PC-3 (cell line): Measurements from ENCODE around the gene PLA2G2C. TPM values are rescaled to one million over a fixed set of nuclear protein-coding genes. Genes with fewer than 3 reads are reported as not detected.

ENCODE experiments used
- ATAC-seq: fragments of 200-7000 bp; cut with Tn5 transposase; 2 replicates; pipeline ENCODE4 v1.9.1; 2020; ENCODE audit warnings: mild to moderate bottlenecking, moderate library complexity
- BruUV-seq: library from RNA; stranded (reverse); fragments of 400-500 nt; replicated peaks from 2 replicates; lab custom pipeline; 2021; lab: Mats Ljungman, UMichigan
- CTCF ChIA-PET: fragments of 300-600 bp; sonication (Branson Sonifier 250); formaldehyde crosslinking; loops from one replicate; lab custom pipeline; 2022; ENCODE audit warnings: antibody characterized with exemption; lab: Charles Lee
- POLR2A ChIA-PET: fragments of 300-600 bp; sonication (Branson Sonifier 250); formaldehyde crosslinking; loops from one replicate; lab custom pipeline; 2022; ENCODE audit warnings: antibody characterized with exemption; ENCODE audit not compliant: unreplicated experiment; lab: Charles Lee
- DNase-seq: peaks from one replicate; pipeline ENCODE4 v3.0.0-alpha.2; 2015
- H2AFZ ChIP-seq: fragments of 300-600 bp; sonication (generic); 2 replicates; pipeline ENCODE4 v1.6.0; 2016; ENCODE audit warnings: antibody characterized with exemption, low read length
- H3F3A ChIP-seq: fragments of 300-600 bp; sonication (generic); one replicate; pipeline ENCODE4 v1.6.0; 2017; ENCODE audit warnings: antibody characterized with exemption, low read length, control low read depth, mild to moderate bottlenecking; ENCODE audit not compliant: unreplicated experiment
- H3K27ac ChIP-seq: fragments of 300-600 bp; sonication (generic); 2 replicates; pipeline ENCODE4 v1.5.1; 2016; ENCODE audit warnings: mild to moderate bottlenecking, low read length
- H3K27me3 ChIP-seq: fragments of 300-600 bp; sonication (generic); 2 replicates; pipeline ENCODE4 v1.6.1; 2016; ENCODE audit warnings: low read length, mixed read lengths
- H3K36me3 ChIP-seq: fragments of 300-600 bp; sonication (generic); 2 replicates; pipeline ENCODE4 v1.6.1; 2016; ENCODE audit warnings: low read depth, mixed run types, low read length, mixed read lengths
- H3K4me1 ChIP-seq: fragments of 300-600 bp; sonication (generic); 2 replicates; pipeline ENCODE4 v1.5.1; 2016; ENCODE audit warnings: low read length; ENCODE audit not compliant: insufficient read depth
- H3K4me2 ChIP-seq: fragments of 300-600 bp; sonication (generic); 2 replicates; pipeline ENCODE4 v1.6.0; 2016; ENCODE audit warnings: low read length
- H3K4me3 ChIP-seq: fragments of 300-600 bp; sonication (generic); 2 replicates; pipeline ENCODE4 v1.5.1; 2016; ENCODE audit warnings: mild to moderate bottlenecking, low read length, mixed read lengths
- H3K79me2 ChIP-seq: fragments of 300-600 bp; sonication (generic); 2 replicates; pipeline ENCODE4 v1.6.1; 2017; ENCODE audit warnings: low read length, mixed read lengths
- H3K9ac ChIP-seq: fragments of 300-600 bp; sonication (generic); 2 replicates; pipeline ENCODE4 v1.6.0; 2016; ENCODE audit warnings: mild to moderate bottlenecking, low read length
- H3K9me2 ChIP-seq: fragments of 300-600 bp; sonication (generic); replicated peaks from 2 replicates; pipeline ENCODE4 v1.6.1; 2016; ENCODE audit warnings: mixed run types, low read length, mixed read lengths
- H3K9me3 ChIP-seq: fragments of 300-600 bp; sonication (generic); 2 replicates; pipeline ENCODE4 v1.6.1; 2016; ENCODE audit warnings: low read length, mixed read lengths
- H4K20me1 ChIP-seq: fragments of 300-600 bp; sonication (generic); 2 replicates; pipeline ENCODE4 v1.6.1; 2016; ENCODE audit warnings: low read length, mixed read lengths
- CTCF ChIP-seq: fragments of 300-600 bp; sonication (generic); conservative IDR thresholded peaks from 2 replicates; pipeline ENCODE4 v1.5.1; 2017; ENCODE audit warnings: antibody characterized with exemption, low read depth, mild to moderate bottlenecking, low read length
- EZH2 ChIP-seq: fragments of 300-600 bp; sonication (generic); IDR thresholded peaks from one replicate; pipeline ENCODE4 v1.6.1; 2017; ENCODE audit warnings: antibody characterized with exemption, mild to moderate bottlenecking, low read length; ENCODE audit not compliant: unreplicated experiment
- EZH2phosphoT487 ChIP-seq: fragments of 300-600 bp; sonication (generic); IDR thresholded peaks from 2 replicates; pipeline ENCODE4 v1.6.1; 2018; ENCODE audit warnings: mild to moderate bottlenecking, antibody characterized with exemption, low read length, borderline replicate concordance
- intact Hi-C: fragments of 100-400 bp; cut with micrococcal nuclease; formaldehyde crosslinking; loops from 2 replicates; pipeline ENCODE4 v1.9.0; 2023
- total RNA-seq: library from RNA; depleted of rRNA; stranded (reverse); fragments of >200 nt; gene quantifications from 2 replicates; pipeline ENCODE4 v1.2.3, GENCODE V29; 2014

PLA2G2C gene
- total RNA-seq, 1 experiment from 2014 or later: not detected

- BruUV-seq: no TSS peak
- H3K27me3 ChIP-seq: no peaks in the 10 kb centered on the region
- DNase-seq (peak; percentile 37), ATAC-seq (peak; percentile 42)
- peaks cover 24% of the 10 kb centered on the region for H3K4me1 ChIP-seq
- H4K20me1 ChIP-seq: no peaks in the 10 kb centered on the region
- no peaks in the 10 kb centered on the region for H3K79me2 ChIP-seq
- no peak for TF ChIP-seq EZH2phosphoT487
- no peak for TF ChIP-seq EZH2
- no peak for TF ChIP-seq CTCF
- peak overlapping the region; percentile 56 for H3K27ac ChIP-seq
- 0 out of 2 replicates have a peak overlapping the region, but pooled peaks have one; percentile 38 for H2AFZ ChIP-seq
- H3F3A ChIP-seq: no peaks in the 10 kb centered on the region
- ChIA-PET CTCF (interaction anchor here (1.0 kb wide), 1 partner anchor 41 kb away, joined by 3 read pairs; no protein-coding TSS in a partner anchor), POLR2A (interaction anchor here (0.5 kb wide), 1 partner anchor 40 kb away, joined by 14 read pairs; no protein-coding TSS in a partner anchor)
- intact Hi-C loops: no loop called here
- H3K9me2 ChIP-seq: no peaks in the 10 kb centered on the region
- no peak overlapping the region for H3K4me3 ChIP-seq
- no peaks in the 10 kb centered on the region for H3K9me3 ChIP-seq
- H3K36me3 ChIP-seq: no peaks in the 10 kb centered on the region
- H3K9ac ChIP-seq: no peak overlapping the region
- 0 out of 2 replicates have a peak overlapping the region, but pooled peaks have one; percentile 5 for H3K4me2 ChIP-seq
Observed at GRCh38 chr1:20172033-20172590, 14.2 kb downstream of the PLA2G2C start.

DNA sequence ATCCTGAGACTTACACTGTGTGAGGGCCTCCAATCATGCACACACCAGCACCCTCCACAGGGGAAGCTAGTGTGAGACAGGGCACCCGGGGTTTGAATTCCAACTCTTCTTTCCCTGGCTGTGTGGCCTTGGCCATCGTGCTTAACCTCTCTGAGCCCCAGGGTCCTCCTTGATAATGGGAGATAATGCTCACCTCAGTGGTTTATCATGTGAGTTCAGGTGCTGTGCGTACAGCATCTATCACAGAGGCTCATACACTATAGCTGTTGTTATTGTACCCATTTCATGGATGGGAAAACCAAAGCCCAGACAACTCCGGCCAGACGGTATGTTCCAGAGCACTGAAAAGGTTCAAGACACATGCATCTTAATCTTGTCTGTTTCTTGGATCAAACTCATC lies 16.4 kb downstream of the PLA2G2C start:
- no peaks in the 10 kb centered on the region for H3K79me2 ChIP-seq
- DNase-seq (no peak), ATAC-seq (no peak)
- ChIA-PET POLR2A (no interaction called here), CTCF (interaction anchor here (0.6 kb wide), 1 partner anchor 17 kb away, joined by 3 read pairs; no protein-coding TSS in a partner anchor)
- no peak overlapping the region for H3K4me3 ChIP-seq
- no peak overlapping the region for H2AFZ ChIP-seq
- H3K9ac ChIP-seq: no peak overlapping the region
- no TSS peak for BruUV-seq
- TF ChIP-seq EZH2phosphoT487 (no peak), EZH2 (no peak), CTCF (no peak)
- H3K9me3 ChIP-seq: no peaks in the 10 kb centered on the region
- H3K9me2 ChIP-seq: no peaks in the 10 kb centered on the region
- H3F3A ChIP-seq: no peaks in the 10 kb centered on the region
- H3K27ac ChIP-seq: no peak overlapping the region
- H3K4me2 ChIP-seq: no peak overlapping the region
- H4K20me1 ChIP-seq: no peaks in the 10 kb centered on the region
- intact Hi-C loops: no loop called here
- H3K4me1 ChIP-seq: peaks cover 45% of the 10 kb centered on the region
- no peaks in the 10 kb centered on the region for H3K36me3 ChIP-seq
- H3K27me3 ChIP-seq: no peaks in the 10 kb centered on the region
